ENCODE results near the gene ALAD.
A peak's percentile ranks its signal among the peaks of the same experiment; 100 is the strongest.
"Not testable (repeated sequence)": the region's sequence is repeated elsewhere in the genome, so short reads cannot be mapped to it uniquely, and the experiment has no call there.

Gene ALAD

GRCh38 chr9:113397203-113397631 lies 3.9 kb downstream of the ALAD start:
- no peak for DNase-seq

- no peak for DNase-seq
Observed at GRCh38 chr9:113395000-113395861, 5.9 kb downstream of the ALAD start.

GRCh38 chr9:113393281-113393680 lies 7.8 kb downstream of the ALAD start:
- no peak for DNase-seq

- no peak for DNase-seq
Observed at GRCh38 chr9:113391917-113392316, 9.2 kb downstream of the ALAD start.

- no peak for DNase-seq
Observed at GRCh38 chr9:113390192-113390960, 10.7 kb downstream of the ALAD start.

GRCh38 chr9:113389451-113389850 lies 11.6 kb downstream of the ALAD start:
- DNase-seq: no peak

GRCh38 chr9:113388833-113389232 lies 12.3 kb downstream of the ALAD start:
- DNase-seq: no peak

- no peak for DNase-seq
Observed at GRCh38 chr9:113387560-113388230, 13.4 kb downstream of the ALAD start.

- no peak for DNase-seq
Observed at GRCh38 chr9:113386571-113387393, 14.3 kb downstream of the ALAD start.

GRCh38 chr9:113381909-113382411 lies 19.1 kb downstream of the ALAD start:
- no peak for DNase-seq

- not testable (repeated sequence) for DNase-seq
Observed at GRCh38 chr9:113381441-113381840, 19.6 kb downstream of the ALAD start.

GRCh38 chr9:113380869-113381378 lies 20.2 kb downstream of the ALAD start:
- no peak for DNase-seq

GRCh38 chr9:113379829-113380210 lies 21.3 kb downstream of the ALAD start:
- not testable (repeated sequence) for DNase-seq

- DNase-seq: not testable (repeated sequence)
Observed at GRCh38 chr9:113379094-113379828, 21.8 kb downstream of the ALAD start.

GRCh38 chr9:113376634-113377567 lies 24.2 kb downstream of the ALAD start, which contains the start of gene HDHD3:
Gene HDHD3, minus strand, starts transcription at chr9:113376986. Its CDS starts 2,632 bp downstream, at chr9:113374354.
- peak; percentile 87 for DNase-seq

GRCh38 chr9:113375057-113376023 lies 25.7 kb downstream of the ALAD start:
- no peak for DNase-seq

- no peak for DNase-seq
Observed at GRCh38 chr9:113373676-113374392, 27.2 kb downstream of the ALAD start.

GRCh38 chr9:113373256-113373655 lies 27.8 kb downstream of the ALAD start:
- DNase-seq: no peak
